ENCODE measurements around the gene PDZK1IP1.
A peak's percentile ranks its signal among the peaks of the same experiment; 100 is the strongest.
"Not testable (repeated sequence)": the region's sequence is repeated elsewhere in the genome, so short reads cannot be mapped to it uniquely, and the experiment has no call there.

Gene PDZK1IP1

GRCh38 chr1:47181095-47181954 lies 8.5 kb downstream of the PDZK1IP1 start:
- no peak for DNase-seq (ENCODE audit: low read depth)

DNA sequence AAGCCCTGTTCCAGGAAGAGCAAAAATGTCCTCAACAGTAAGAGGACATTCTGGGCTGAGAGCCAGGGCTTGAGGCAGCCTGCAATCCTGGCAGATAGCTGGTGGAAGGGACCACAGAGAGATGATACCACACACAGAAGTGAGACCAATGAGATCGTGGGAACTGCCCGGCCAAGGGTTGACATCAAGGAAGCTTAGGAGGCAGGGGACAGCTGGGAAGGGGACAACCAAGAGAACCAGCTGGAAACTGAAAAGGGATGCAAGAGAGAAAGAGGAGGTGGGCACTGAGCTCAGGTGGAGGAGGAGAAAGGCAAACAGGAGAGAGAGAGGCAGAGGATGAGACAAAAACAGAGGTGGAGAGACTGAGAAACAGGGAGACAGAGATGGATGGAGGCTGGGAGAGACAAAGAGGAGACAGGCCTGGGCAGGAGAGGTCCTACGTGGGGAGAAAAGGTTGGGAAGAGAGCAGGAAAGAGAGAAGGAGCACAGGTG lies 9.2 kb downstream of the PDZK1IP1 start:
- DNase-seq (ENCODE audit: low read depth) = no peak

GRCh38 chr1:47179988-47180563 lies 9.8 kb downstream of the PDZK1IP1 start:
- DNase-seq (ENCODE audit: low read depth) = no peak

- DNase-seq (ENCODE audit: low read depth) = peak; percentile 71
Observed at GRCh38 chr1:47179017-47179987, 10.5 kb downstream of the PDZK1IP1 start.

- no peak for DNase-seq (ENCODE audit: low read depth)
Observed at GRCh38 chr1:47178654-47179016, 11.2 kb downstream of the PDZK1IP1 start.

GRCh38 chr1:47178020-47178419 lies 11.8 kb downstream of the PDZK1IP1 start:
- no peak for DNase-seq (ENCODE audit: low read depth)

- DNase-seq (ENCODE audit: low read depth) = no peak
Observed at GRCh38 chr1:47175227-47175934, 14.5 kb downstream of the PDZK1IP1 start.

GRCh38 chr1:47174656-47175020 lies 15.2 kb downstream of the PDZK1IP1 start:
- no peak for DNase-seq (ENCODE audit: low read depth)

DNA sequence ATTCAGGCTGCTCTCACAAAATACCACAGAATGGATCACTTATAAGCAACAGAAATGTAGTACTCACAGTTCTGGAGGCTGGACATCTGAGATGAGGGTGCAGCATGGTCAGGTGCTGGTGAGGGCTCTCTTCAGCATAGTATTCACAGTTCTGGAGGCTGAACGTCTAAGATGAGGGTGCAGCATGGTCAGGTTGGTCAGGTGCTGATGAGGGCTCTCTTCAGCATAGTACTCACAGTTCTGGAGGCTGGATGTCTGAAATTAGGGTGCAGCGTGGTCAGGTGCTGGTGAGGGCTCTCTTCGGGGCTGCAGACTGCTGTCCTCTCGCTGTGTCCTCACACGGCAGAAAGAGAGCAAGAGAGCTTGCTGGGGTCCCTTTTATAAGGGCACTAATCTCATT lies 17.1 kb downstream of the PDZK1IP1 start:
- no peak for DNase-seq (ENCODE audit: low read depth)

DNA sequence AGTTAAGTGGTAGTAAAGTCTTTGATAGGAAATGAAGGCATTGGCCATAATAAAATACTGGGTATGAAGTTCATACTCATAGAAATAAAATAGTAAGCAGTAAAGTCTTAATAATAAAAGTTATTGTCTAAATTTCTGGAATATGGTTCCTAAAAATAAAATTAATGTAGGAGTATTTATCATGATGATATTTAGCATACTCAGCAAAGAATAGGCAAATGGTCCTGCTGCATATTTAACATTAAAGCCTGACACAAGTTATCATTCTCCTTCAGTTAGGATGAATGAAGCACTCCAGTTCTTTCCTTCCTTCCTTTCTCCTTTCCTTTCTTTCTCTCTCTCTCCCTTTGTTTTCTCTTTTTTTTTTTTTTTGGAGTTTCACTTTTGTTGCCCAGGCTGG lies 25.3 kb downstream of the PDZK1IP1 start:
- no peak for DNase-seq (ENCODE audit: low read depth)

GRCh38 chr1:47161298-47162040 lies 28.4 kb downstream of the PDZK1IP1 start:
- no peak for DNase-seq (ENCODE audit: low read depth)

GRCh38 chr1:47160716-47161115 lies 29.1 kb downstream of the PDZK1IP1 start:
- DNase-seq (ENCODE audit: low read depth) = no peak

- not testable (repeated sequence) for DNase-seq (ENCODE audit: low read depth)
Observed at GRCh38 chr1:47157957-47158356, 31.9 kb downstream of the PDZK1IP1 start.

- DNase-seq (ENCODE audit: low read depth) = not testable (repeated sequence)
Observed at GRCh38 chr1:47156457-47156856, 33.4 kb downstream of the PDZK1IP1 start.

DNA sequence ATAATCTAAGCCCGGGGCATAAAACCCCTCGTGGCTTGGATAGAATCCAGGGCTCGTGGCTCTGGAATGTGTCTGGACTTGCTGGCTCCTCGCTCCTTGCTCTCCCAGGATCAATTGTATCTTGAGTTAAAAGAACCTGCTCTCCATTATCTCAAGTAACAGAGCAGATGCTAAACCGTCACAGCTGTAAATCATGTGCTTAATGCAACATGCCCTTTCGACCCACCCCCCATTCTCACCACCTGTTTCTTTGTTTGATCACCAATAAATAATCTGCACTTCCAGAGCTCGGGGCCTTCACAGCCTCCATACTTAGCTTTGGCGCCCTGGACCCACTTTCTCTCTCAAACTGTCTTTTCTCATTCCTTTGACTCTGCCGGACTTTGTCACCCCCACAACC lies 40.7 kb downstream of the PDZK1IP1 start:
- not testable (repeated sequence) for DNase-seq (ENCODE audit: low read depth)

GRCh38 chr1:47147047-47147785 lies 42.6 kb downstream of the PDZK1IP1 start:
- DNase-seq (ENCODE audit: low read depth) = no peak

DNA sequence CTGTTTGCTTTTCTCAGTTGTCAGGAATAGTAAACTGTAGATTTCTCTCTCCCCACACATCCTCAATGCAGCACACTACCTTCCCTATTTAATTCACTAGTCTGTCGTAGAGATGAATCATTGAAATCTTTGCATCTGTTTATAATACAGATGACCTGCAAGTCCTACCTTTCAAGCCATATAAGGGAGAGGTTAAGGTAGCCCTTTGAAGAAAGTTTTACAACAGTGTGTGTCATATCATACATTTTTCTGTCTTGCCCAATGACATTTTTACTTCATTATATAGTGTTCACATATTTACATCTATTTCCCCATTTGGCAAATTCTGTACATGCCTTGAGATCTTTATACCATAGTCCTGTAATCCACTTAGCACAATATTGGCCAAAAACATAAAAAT lies 43.3 kb downstream of the PDZK1IP1 start:
- not testable (repeated sequence) for DNase-seq (ENCODE audit: low read depth)

DNA sequence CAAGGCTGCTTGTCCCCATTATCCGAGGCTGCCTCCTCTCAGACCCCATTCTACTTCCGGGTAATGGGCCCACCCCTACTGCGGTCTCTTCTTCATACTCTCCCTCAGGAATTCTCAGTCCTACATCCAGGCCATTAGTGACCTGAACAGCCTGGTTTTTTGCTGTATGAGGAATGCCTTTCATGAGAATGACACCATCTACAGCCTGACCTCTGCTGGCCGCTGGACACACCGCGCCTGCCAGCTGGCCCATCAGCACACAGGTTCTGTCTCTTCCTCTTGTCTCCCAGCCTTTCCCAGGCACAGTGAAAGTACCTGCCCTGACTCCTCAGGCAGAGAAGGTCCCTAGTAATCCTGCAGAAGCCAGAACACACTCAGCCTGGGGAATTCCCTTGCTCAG lies 46.2 kb downstream of the PDZK1IP1 start:
- not testable (repeated sequence) for DNase-seq (ENCODE audit: low read depth)

DNA sequence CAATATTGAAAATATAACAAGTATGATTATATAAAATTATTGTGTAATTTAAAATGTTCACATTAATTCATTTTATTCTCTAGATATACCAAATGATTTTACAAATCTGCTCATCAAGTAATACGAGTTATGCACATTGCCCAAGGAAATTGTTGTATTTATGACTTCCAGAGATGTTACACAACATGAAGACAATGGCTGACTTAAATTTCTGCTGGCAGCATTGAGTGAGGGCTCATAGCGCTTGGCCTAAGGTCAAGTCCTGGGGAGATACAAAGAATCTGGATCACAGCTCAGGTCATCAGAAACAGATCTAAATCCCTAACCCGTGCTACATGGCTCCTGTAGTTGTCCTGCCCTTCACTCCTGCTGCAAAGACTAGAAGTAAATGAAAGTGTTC lies 49.5 kb downstream of the PDZK1IP1 start:
- not testable (repeated sequence) for DNase-seq (ENCODE audit: low read depth)

DNA sequence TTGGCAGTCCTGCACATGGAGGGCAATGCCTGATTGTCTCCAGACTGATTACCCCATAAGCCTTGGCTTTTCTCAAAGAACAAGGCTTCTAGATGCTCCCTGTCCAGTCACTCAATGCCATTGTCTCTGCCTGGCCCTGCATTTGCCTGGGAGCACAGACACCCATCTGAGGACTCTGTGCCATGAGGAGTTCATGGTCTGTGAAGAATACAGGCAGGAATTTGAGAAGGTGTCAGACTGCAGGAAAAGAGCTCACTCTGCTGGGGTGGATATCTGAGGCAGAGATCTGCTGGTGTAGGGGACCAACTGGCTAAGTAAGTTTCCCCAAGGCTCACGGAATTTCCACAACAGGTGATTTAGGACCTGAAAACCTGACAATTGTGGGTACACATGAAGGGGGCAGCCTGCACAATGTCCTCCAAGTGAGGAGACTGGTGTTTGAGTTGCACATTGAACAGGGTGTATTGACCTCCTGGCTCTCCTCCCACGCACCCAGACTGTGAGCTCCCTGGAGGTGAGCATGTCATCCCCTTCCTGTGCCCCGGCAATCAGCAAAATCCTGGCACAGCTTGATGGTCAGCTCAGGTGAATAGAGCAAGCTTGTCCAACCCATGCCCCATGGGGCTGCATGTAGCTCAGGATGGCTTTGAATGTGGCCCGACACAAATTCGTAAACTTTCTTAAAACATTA lies 51.8 kb downstream of the PDZK1IP1 start:
- DNase-seq (ENCODE audit: low read depth) = no peak

All from non-pigmented ciliary epithelial cell (primary cell).